Renal cortex interstitium (tissue), 3 donors: ENCODE data around the gene CENPM. TPM values are rescaled to one million over a fixed set of nuclear protein-coding genes. Genes with fewer than 3 reads are reported as not detected.

ENCODE experiments used
- polyA plus RNA-seq, 3 donors: library from polyadenylated mRNA; unstranded; fragments of 120-200 nt; gene quantifications; one replicate each; pipeline ENCODE4 v1.2.1, GENCODE V29; 2013; ENCODE audit not compliant: insufficient read length in 3 of 3

CENPM gene
- polyA plus RNA-seq, 3 donors: 10.9 to 17.7 (median 13.7) TPM

Other genes starting within 250 kb of the CENPM start
- gene MEI1, start 247.6 kb downstream of the CENPM start, polyA plus RNA-seq: 1 to 10 TPM; 2.2 to 2.6 (median 2.5) TPM
- 10 to 100 TPM in 1 of 3 donors, 1 to 10 TPM in 2; 7.0 to 11.2 (median 9.1) TPM for gene CCDC134, start 146.5 kb downstream of the CENPM start, polyA plus RNA-seq
- gene SREBF2, start 114.0 kb downstream of the CENPM start, polyA plus RNA-seq: 100 to 1,000 TPM; 102 to 103 (median 102) TPM
- 1 to 10 TPM in 2 of 3 donors, under 1 TPM in 1; 0.36 to 1.3 (median 1.0) TPM for gene SHISA8, start 32.1 kb downstream of the CENPM start, polyA plus RNA-seq
- 1 to 10 TPM; 1.8 to 3.4 (median 1.8) TPM for gene TNFRSF13C, start 20.3 kb downstream of the CENPM start, polyA plus RNA-seq
- 1 to 10 TPM; 5.9 to 9.2 (median 8.7) TPM for gene SEPTIN3, start 22.3 kb upstream of the CENPM start, polyA plus RNA-seq
- gene WBP2NL, start 51.6 kb upstream of the CENPM start, polyA plus RNA-seq: 1 to 10 TPM; 3.3 to 7.4 (median 4.1) TPM
- 10 to 100 TPM; 20.6 to 28.3 (median 26.3) TPM for gene NAGA, start 123.7 kb upstream of the CENPM start, polyA plus RNA-seq
- gene PHETA2, start 127.1 kb upstream of the CENPM start, polyA plus RNA-seq: 10 to 100 TPM in 1 of 3 donors, 1 to 10 TPM in 2; 9.3 to 13.6 (median 9.5) TPM
- gene SMDT1, start 132.5 kb upstream of the CENPM start, polyA plus RNA-seq: 100 to 1,000 TPM in 1 of 3 donors, 10 to 100 TPM in 2; 82.6 to 114 (median 98.9) TPM
- 100 to 1,000 TPM in 2 of 3 donors, 10 to 100 TPM in 1; 95.0 to 116 (median 115) TPM for gene NDUFA6, start 143.6 kb upstream of the CENPM start, polyA plus RNA-seq
- 10 to 100 TPM in 1 of 3 donors, 1 to 10 TPM in 2; 4.6 to 15.8 (median 5.0) TPM for gene CYP2D6, start 183.7 kb upstream of the CENPM start, polyA plus RNA-seq